Embryonic facial prominence (tissue), 1 donor: Measurements from ENCODE around the gene TTC31.
"Not testable (repeated sequence)": the region's sequence is repeated elsewhere in the genome, so short reads cannot be mapped to it uniquely, and the experiment has no call there.

Source experiments
- DNase-seq: peaks from one replicate; pipeline ENCODE4 v3.0.0-alpha.2; 2016; ENCODE audit errors: extremely low spot score

TTC31 gene

GRCh38 chr2:74457129-74457548, 25.7 kb upstream of the TTC31 start:
- DNase-seq = no peak

- DNase-seq = no peak
Measured at GRCh38 chr2:74457549-74458131, 25.2 kb upstream of the TTC31 start.

- DNase-seq = peak; percentile 99
Measured at GRCh38 chr2:74458132-74458937, 24.5 kb upstream of the TTC31 start, which contains the start of gene WBP1. WBP1 (plus strand) TSS chr2:74458438; CDS start chr2:74458603, 165 bp downstream.

GRCh38 chr2:74458938-74459363, 23.9 kb upstream of the TTC31 start:
- no peak for DNase-seq

GRCh38 chr2:74459503-74460118, 23.3 kb upstream of the TTC31 start:
- DNase-seq = not testable (repeated sequence)

- not testable (repeated sequence) for DNase-seq
Measured at GRCh38 chr2:74460187-74460586, 22.7 kb upstream of the TTC31 start.

GRCh38 chr2:74461187-74462053, 21.5 kb upstream of the TTC31 start:
- no peak for DNase-seq

GRCh38 chr2:74462054-74462785, 20.7 kb upstream of the TTC31 start:
- DNase-seq = no peak

- DNase-seq = no peak
Measured at GRCh38 chr2:74462786-74463105, 20.1 kb upstream of the TTC31 start.

- no peak for DNase-seq
Measured at GRCh38 chr2:74464406-74464805, 18.5 kb upstream of the TTC31 start.

GRCh38 chr2:74470742-74471141, 12.1 kb upstream of the TTC31 start:
- DNase-seq = not testable (repeated sequence)

GRCh38 chr2:74471332-74472065, 11.4 kb upstream of the TTC31 start:
- DNase-seq = no peak

GRCh38 chr2:74472086-74472944, 10.6 kb upstream of the TTC31 start, which contains the start of gene MRPL53:
MRPL53 (minus strand) TSS chr2:74472680; CDS start chr2:74472660, 20 bp downstream.
- peak; percentile 84 for DNase-seq

- no peak for DNase-seq
Measured at GRCh38 chr2:74472945-74473258, 10.0 kb upstream of the TTC31 start.

- DNase-seq = no peak
Measured at GRCh38 chr2:74474481-74474880, 8.4 kb upstream of the TTC31 start.

GRCh38 chr2:74474899-74475298, 8.0 kb upstream of the TTC31 start:
- no peak for DNase-seq

- no peak for DNase-seq
Measured at GRCh38 chr2:74481431-74481830, 1.4 kb upstream of the TTC31 start.

GRCh38 chr2:74481961-74482800, 700 bp upstream of the TTC31 start:
- no peak for DNase-seq
